Endothelial cell of umbilical vein (primary cell): Measurements from ENCODE around the gene VSTM4. TPM values are rescaled to one million over a fixed set of nuclear protein-coding genes. Genes with fewer than 3 reads are reported as not detected.

Experiments used
- BruUV-seq: library from RNA; stranded (reverse); fragments of 400-500 nt; replicated peaks from 2 replicates; lab custom pipeline; 2021; lab: Mats Ljungman, UMichigan
- CTCF ChIA-PET: fragments of 300-600, 350-600 bp; sonication (Branson Sonifier 250); formaldehyde crosslinking; loops from one replicate; lab custom pipeline; 2021; ENCODE audit warnings: antibody characterized with exemption, inconsistent platforms; lab: Charles Lee
- POLR2A ChIA-PET: fragments of 300-600, 350-600 bp; sonication (Branson Sonifier 250); formaldehyde crosslinking; loops from one replicate; lab custom pipeline; 2021; ENCODE audit warnings: antibody characterized with exemption, inconsistent platforms; lab: Charles Lee
- DNase-seq: peaks from one replicate; pipeline ENCODE4 v3.0.0-alpha.2; 2011; ENCODE audit warnings: low read depth, low spot score
- FAIRE-seq: peaks from 2 replicates; lab custom pipeline; 2011; peaks lifted over from hg19 to GRCh38; lab: Jason Lieb, UNC
- H2AFZ ChIP-seq: 2 replicates; pipeline ENCODE4 v1.6.0; 2012; ENCODE audit warnings: low read depth, low read length, control low read depth, inconsistent platforms
- H3K27ac ChIP-seq: 2 replicates; pipeline ENCODE4 v1.5.1; 2011; ENCODE audit warnings: low read depth, mild to moderate bottlenecking, control low read depth, low read length, moderate library complexity; ENCODE audit not compliant: insufficient read depth
- H3K27me3 ChIP-seq, 2 experiments: 2 replicates each; pipeline versions ENCODE4 v1.6.0 to v1.6.1; 2011; ENCODE audit warnings: low read length in 2 of 2, mixed read lengths in 1 of 2; ENCODE audit not compliant: control insufficient read depth in 2 of 2, insufficient read depth in 2 of 2
- H3K36me3 ChIP-seq, 2 experiments: 2 replicates in 1 of 2; 3 replicates in 1 of 2; pipeline ENCODE4 v1.5.1; 2011; ENCODE audit warnings: low read length in 2 of 2, mild to moderate bottlenecking in 1 of 2, moderate library complexity in 1 of 2; ENCODE audit not compliant: control insufficient read depth in 2 of 2, insufficient read depth in 2 of 2; ENCODE audit errors: extremely low read depth in 1 of 2
- H3K4me1 ChIP-seq: 3 replicates; pipeline ENCODE4 v1.5.1; 2011; ENCODE audit warnings: mild to moderate bottlenecking, low read length; ENCODE audit not compliant: control insufficient read depth, insufficient read depth; ENCODE audit errors: extremely low read depth
- H3K4me2 ChIP-seq: 2 replicates; pipeline ENCODE4 v1.6.1; 2011; ENCODE audit warnings: low read length, control low read depth, mixed read lengths; ENCODE audit not compliant: insufficient read depth
- H3K4me3 ChIP-seq, 3 experiments: fragments of 200-600 bp in 1 of 3; sonication (generic), shearing (Covaris generic) in 1 of 3; replicated peaks in 1 of 3; 2 replicates each; pipeline ENCODE4 v1.5.1; 2011 to 2016; ENCODE audit warnings: control low read depth in 3 of 3, low read length in 3 of 3, mild to moderate bottlenecking in 2 of 3, inconsistent platforms in 1 of 3, low read depth in 1 of 3, moderate library complexity in 1 of 3; ENCODE audit not compliant: insufficient read depth in 1 of 3
- H3K79me2 ChIP-seq: 2 replicates; pipeline ENCODE4 v1.6.0; 2012; ENCODE audit warnings: low read length, inconsistent platforms; ENCODE audit not compliant: control insufficient read depth, insufficient read depth
- H3K9ac ChIP-seq: replicated peaks from 2 replicates; pipeline ENCODE3; 2011; ENCODE audit warnings: low read length, control low read depth; ENCODE audit not compliant: insufficient read depth; ENCODE audit errors: extremely low read depth
- H3K9me1 ChIP-seq: replicated peaks from 3 replicates; pipeline ENCODE4 v1.6.0; 2011; ENCODE audit warnings: mild to moderate bottlenecking, low read length; ENCODE audit not compliant: control insufficient read depth, insufficient read depth; ENCODE audit errors: extremely low read depth
- H3K9me3 ChIP-seq: replicated peaks from 2 replicates; pipeline ENCODE4 v1.5.1; 2012; ENCODE audit warnings: low read length, inconsistent platforms; ENCODE audit not compliant: control insufficient read depth, insufficient read depth
- H4K20me1 ChIP-seq: replicated peaks from 2 replicates; pipeline ENCODE3; 2011; ENCODE audit warnings: mild to moderate bottlenecking, low read length; ENCODE audit not compliant: control insufficient read depth, insufficient read depth; ENCODE audit errors: extremely low read depth
- EZH2 ChIP-seq: IDR thresholded peaks from 2 replicates; pipeline ENCODE4 v1.6.1; 2012; ENCODE audit warnings: borderline replicate concordance, low read depth, mild to moderate bottlenecking, moderate library complexity, low read length, inconsistent platforms; ENCODE audit not compliant: severe bottlenecking
- FOS ChIP-seq: IDR thresholded peaks from 2 replicates; pipeline ENCODE4 v1.6.1; 2011; ENCODE audit warnings: mild to moderate bottlenecking, low read length, moderate library complexity, borderline replicate concordance; ENCODE audit not compliant: insufficient read depth
- GATA2 ChIP-seq: IDR thresholded peaks from 2 replicates; pipeline ENCODE4 v1.7.0; 2011; ENCODE audit warnings: low read depth, mild to moderate bottlenecking, moderate library complexity, mixed read lengths, low read length; ENCODE audit not compliant: insufficient read length, insufficient read depth
- JUN ChIP-seq: IDR thresholded peaks from 2 replicates; pipeline ENCODE4 v1.6.1; 2011; ENCODE audit warnings: borderline replicate concordance, low read depth; ENCODE audit not compliant: insufficient read length, insufficient read depth
- MYC ChIP-seq: IDR thresholded peaks from one replicate; pipeline ENCODE4 v1.6.1; 2011; ENCODE audit warnings: mild to moderate bottlenecking, low read depth, low read length
- POLR2A ChIP-seq: IDR thresholded peaks from 2 replicates; pipeline ENCODE4 v1.6.1; 2012; ENCODE audit warnings: low read depth, mild to moderate bottlenecking, control low read depth, low read length
- POLR2AphosphoS5 ChIP-seq: IDR thresholded peaks from 2 replicates; pipeline ENCODE4 v1.6.1; 2012; ENCODE audit warnings: low read depth, mild to moderate bottlenecking, control low read depth, low read length, moderate library complexity; ENCODE audit not compliant: insufficient read depth
- dilution Hi-C: fragments of 300-500 bp; cut with MboI; formaldehyde crosslinking; loops from one replicate; pipeline ENCODE4 v1.15.0; 2019; ENCODE audit warnings: low sequenced_read_pairs; ENCODE audit not compliant: extremely low pct_ligation_motif_present
- intact Hi-C: fragments of 100-400 bp; cut with micrococcal nuclease; formaldehyde crosslinking; loops from one replicate; pipeline ENCODE4 v1.10.0; 2022
- polyA plus RNA-seq, 4 experiments: library from polyadenylated mRNA; depleted of rRNA in 3 of 4; stranded (reverse) in 3 of 4; unstranded in 1 of 4; fragments of >200 nt; gene quantifications; 2 replicates each; pipeline versions ENCODE4 v1.2.1 to v1.2.3, GENCODE V29; 2011 to 2012; ENCODE audit warnings: missing spikeins in 1 of 4
- total RNA-seq: library from RNA; stranded (reverse); gene quantifications from 2 replicates; pipeline ENCODE4 v1.2.3, GENCODE V29; 2021
- TF ChIP-seq, protein P1 (sequence below), 2 donors: IDR thresholded peaks; 1 replicate in 1 of 2; 2 replicates in 1 of 2; pipeline ENCODE4 v1.5.1; 2011; ENCODE audit warnings: low read length in 2 of 2, mild to moderate bottlenecking in 2 of 2, moderate library complexity in 2 of 2, control low read depth in 1 of 2, inconsistent platforms in 1 of 2, low read depth in 1 of 2; ENCODE audit not compliant: insufficient read depth in 1 of 2; ENCODE audit errors: extremely low read depth in 1 of 2
- TF ChIP-seq, protein P2 (sequence below): IDR thresholded peaks from 2 replicates; pipeline ENCODE4 v1.6.1; 2011; ENCODE audit not compliant: insufficient read depth, insufficient read length

VSTM4 gene
- total and polyA plus RNA-seq, 2 donors (not counting 3 experiments of a cell fraction or from before 2014, with no cell fraction given): 0.07 TPM

DNA sequence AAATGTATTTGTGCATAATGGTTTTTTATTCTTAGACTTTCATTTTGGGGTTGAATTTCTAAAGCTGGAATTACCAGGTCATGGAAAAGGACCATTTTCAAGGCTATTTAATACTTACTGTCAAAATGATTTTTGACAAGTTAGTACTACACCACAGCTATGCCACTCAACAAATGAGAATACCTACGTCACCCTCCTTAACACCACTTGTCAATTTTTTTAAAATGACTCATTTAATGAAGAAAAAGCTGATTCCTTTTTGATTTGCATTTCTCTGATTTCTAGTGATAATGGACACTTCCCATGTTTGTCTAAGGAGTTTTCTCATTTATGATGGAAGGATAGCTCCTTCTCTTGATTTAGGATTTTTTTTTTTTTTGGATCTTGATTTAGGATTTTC is 63.3 kb downstream of the VSTM4 start:
- TF ChIP-seq FOS (no peak), JUN (no peak), POLR2A (no peak), MYC (no peak), EZH2 (no peak), POLR2AphosphoS5 (no peak), GATA2 (no peak)
- TF ChIP-seq, protein P1, sequence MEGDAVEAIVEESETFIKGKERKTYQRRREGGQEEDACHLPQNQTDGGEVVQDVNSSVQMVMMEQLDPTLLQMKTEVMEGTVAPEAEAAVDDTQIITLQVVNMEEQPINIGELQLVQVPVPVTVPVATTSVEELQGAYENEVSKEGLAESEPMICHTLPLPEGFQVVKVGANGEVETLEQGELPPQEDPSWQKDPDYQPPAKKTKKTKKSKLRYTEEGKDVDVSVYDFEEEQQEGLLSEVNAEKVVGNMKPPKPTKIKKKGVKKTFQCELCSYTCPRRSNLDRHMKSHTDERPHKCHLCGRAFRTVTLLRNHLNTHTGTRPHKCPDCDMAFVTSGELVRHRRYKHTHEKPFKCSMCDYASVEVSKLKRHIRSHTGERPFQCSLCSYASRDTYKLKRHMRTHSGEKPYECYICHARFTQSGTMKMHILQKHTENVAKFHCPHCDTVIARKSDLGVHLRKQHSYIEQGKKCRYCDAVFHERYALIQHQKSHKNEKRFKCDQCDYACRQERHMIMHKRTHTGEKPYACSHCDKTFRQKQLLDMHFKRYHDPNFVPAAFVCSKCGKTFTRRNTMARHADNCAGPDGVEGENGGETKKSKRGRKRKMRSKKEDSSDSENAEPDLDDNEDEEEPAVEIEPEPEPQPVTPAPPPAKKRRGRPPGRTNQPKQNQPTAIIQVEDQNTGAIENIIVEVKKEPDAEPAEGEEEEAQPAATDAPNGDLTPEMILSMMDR (IDR thresholded peaks at IDR 0.05; ENCODE audit: extremely low read depth in 1 of 2, insufficient read depth in 1 of 2, low read depth in 1 of 2, low read length in 2 of 2): no peak
- TF ChIP-seq, protein P2, sequence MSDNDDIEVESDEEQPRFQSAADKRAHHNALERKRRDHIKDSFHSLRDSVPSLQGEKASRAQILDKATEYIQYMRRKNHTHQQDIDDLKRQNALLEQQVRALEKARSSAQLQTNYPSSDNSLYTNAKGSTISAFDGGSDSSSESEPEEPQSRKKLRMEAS: no peak
- Histone ChIP-seq H3K27ac (no peak overlapping the region), H3K79me2 (no peaks in the 10 kb centered on the region), H3K27me3 (no peaks in the 10 kb centered on the region), H4K20me1 (no peaks in the 10 kb centered on the region), H2AFZ (no peak overlapping the region), H3K9me1 (no peaks in the 10 kb centered on the region), H3K9me3 (no peaks in the 10 kb centered on the region), H3K4me1 (no peaks in the 10 kb centered on the region), H3K4me2 (no peak overlapping the region), H3K4me3 (no peak overlapping the region), H3K36me3 (no peaks in the 10 kb centered on the region), H3K9ac (no peak overlapping the region)
- ChIA-PET CTCF (interaction anchor here (1.2 kb wide), 1 partner anchor 49 kb away, joined by 3 read pairs; no protein-coding TSS in a partner anchor), POLR2A (no interaction called here)
- dilution Hi-C loops (no loop called here), intact Hi-C loops (no loop called here)
- DNase-seq: no peak
- FAIRE-seq: no peak
- BruUV-seq: no TSS peak
